ENCODE measurements around the gene ELP6. TPM values are rescaled to one million over a fixed set of nuclear protein-coding genes. Genes with fewer than 3 reads are reported as not detected.

Gene ELP6
- total RNA-seq, 4 donors from 2014 or later = 16.9 to 31.1 (median 26.6) TPM

Other genes starting within 250 kb of the ELP6 start
- 10 to 100 TPM in 1 of 4 donors, 1 to 10 TPM in 3; 2.9 to 10.8 (median 8.0) TPM for gene KIF9, start 230.9 kb downstream of the ELP6 start, total RNA-seq
- gene KLHL18, start 230.8 kb downstream of the ELP6 start, total RNA-seq = 10 to 100 TPM; 19.0 to 26.3 (median 22.4) TPM
- gene PTPN23, start 132.7 kb downstream of the ELP6 start, total RNA-seq = 10 to 100 TPM; 10.5 to 37.3 (median 23.7) TPM
- 10 to 100 TPM; 38.2 to 48.1 (median 42.8) TPM for gene SCAP, start 37.8 kb downstream of the ELP6 start, total RNA-seq
- gene CSPG5, start 65.2 kb upstream of the ELP6 start, total RNA-seq = under 1 TPM; 0.16 to 0.87 (median 0.29) TPM